ENCODE results near the gene VSIG2.
A peak's percentile ranks its signal among the peaks of the same experiment; 100 is the strongest.

VSIG2 gene

DNA sequence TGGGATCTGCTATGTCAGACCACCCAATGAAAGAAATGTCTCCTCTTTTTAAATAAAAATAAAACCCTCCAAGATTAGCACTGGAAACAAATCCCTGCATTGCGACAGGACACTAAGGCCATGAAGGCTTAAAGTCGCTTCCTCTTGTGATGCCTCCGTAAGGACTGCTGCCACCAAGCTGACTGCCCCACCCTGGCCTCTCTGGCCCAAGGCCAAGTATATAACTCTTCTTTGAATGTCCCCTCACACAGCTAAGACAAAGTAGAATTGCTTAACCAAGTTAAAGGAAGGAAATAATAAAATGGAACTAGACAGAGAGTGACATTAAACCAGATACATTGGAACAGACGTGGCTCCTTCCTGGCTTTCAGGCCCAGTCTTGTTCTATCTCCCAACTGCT, 19.8 kb downstream of the VSIG2 start:
- H3K4me3 ChIP-seq (ENCODE audit: low read depth, low read length), result no peak overlapping the region
- no peak for DNase-seq (ENCODE audit: low read depth)

DNA sequence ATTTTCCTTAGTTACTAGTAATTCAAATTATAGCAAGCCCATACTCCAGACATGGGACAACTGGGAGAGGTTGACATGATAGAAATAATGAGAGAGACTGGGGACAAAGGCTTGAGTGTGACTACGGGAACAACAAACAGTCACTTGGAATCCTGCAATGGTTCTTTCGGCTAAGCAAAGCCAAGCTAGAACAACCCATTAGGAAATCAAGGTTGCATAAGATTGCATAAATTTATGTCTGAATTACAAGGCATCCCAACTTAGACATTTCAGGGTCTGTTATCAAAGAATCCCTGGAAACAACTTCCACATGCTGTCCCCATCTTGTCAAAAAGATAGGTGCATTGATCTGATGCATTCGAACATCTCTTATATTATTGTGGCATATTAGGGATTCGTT, 22.5 kb downstream of the VSIG2 start:
- H3K4me3 ChIP-seq (ENCODE audit: low read depth, low read length), result no peak overlapping the region
- DNase-seq (ENCODE audit: low read depth), result no peak

DNA sequence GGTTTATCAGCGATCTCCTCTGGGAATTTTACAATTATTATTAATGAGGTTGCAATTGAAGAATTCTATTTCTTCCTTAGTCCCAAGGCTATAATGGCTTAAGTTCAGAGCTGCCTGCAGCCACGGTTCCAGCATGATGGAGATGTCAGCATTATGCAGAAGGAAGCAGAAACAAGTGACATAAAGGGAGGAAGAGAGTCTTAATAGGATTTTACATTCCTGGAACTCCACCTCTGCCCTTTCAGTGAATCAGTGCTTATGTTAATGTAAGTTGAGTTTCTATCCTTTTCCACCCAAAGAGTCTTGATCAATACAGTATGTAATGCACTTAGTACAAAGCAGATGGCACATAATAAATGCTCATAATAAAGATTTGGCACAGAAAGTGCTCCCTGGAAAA, 23.9 kb downstream of the VSIG2 start:
- DNase-seq (ENCODE audit: low read depth), result no peak
- H3K4me3 ChIP-seq (ENCODE audit: low read depth, low read length), result no peak overlapping the region

DNA sequence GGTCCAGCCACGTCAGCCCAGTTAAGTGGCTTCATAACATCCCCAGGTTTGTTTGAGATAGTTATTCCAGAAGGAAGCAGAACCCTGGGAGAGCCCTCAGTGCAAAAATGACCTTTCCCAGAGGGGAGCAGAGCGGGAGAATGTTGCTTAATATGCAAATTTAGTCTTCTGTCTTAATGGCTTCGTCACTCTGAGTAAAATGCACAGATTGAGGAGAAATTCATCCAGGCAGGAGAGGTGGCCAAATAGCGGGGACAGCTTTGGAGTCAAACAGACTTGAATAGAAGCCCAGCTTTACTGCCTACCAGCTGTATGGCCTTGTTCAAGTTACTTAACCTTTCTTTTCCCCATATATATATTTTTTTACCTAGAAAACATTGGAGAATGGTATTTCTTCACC, 24.6 kb downstream of the VSIG2 start:
- no peak for DNase-seq (ENCODE audit: low read depth)
- no peak overlapping the region for H3K4me3 ChIP-seq (ENCODE audit: low read depth, low read length)

GRCh38 chr11:124725719-124726105, 26.3 kb downstream of the VSIG2 start:
- H3K4me3 ChIP-seq (ENCODE audit: low read depth, low read length), result no peak overlapping the region
- peak; percentile 45 for DNase-seq (ENCODE audit: low read depth)

DNA sequence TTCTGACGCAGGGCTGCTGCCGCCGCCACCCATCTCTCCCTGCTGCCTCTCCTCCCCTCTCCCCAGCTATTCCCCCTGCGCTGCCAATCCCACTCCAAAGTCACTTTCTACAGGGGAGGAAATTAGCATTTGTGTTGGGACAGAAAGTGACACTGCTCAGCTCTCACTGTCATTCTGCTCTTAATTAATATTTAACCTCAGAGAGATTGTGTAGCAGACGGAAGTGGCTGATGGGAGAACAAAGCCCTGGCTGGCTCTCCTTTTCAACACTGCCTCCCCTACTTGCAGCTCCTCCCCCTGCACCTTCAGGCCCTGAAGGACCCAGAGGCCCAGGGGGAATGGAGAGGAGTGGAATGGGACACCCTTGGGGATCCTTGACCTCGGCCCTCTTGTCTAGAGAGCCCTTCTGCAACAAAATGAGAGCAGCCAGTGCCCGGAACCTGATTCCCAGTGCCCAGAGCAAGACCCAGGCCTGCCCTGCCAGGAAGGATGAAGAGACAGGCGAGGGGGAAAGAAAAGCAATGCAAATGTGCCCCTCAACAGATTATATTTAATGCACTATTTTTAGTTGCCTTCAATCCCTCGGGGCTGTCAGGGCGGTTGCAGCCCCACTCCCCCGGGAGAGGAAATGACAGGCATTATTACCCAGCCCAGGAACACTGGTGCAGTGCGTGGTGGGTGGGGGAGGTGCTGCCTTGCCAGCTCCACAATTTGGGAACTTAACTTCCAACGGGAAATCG, 26.9 kb downstream of the VSIG2 start:
- DNase-seq (ENCODE audit: low read depth), result no peak
- H3K4me3 ChIP-seq (ENCODE audit: low read depth, low read length), result no peak overlapping the region

DNA sequence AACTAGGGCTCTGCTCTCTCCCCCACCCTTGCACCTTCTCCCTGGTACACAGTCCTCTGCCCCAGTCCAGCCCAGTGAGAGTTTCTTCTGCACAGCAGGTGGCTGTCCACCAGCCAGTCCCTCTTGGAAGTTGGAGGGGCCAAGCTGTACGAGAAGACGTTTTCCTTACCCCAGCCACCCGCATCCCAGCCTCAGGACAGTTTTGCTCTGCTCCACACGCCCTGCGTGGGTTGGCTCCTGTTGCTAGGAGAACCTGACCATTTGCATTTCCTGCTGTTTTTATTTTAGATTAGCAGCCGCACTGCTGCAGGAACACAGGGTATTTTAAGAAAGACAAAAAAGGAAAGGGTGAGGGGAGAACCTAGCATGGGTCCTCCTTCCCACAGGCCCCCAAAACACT, 29.9 kb downstream of the VSIG2 start:
- DNase-seq (ENCODE audit: low read depth), result no peak
- H3K4me3 ChIP-seq (ENCODE audit: low read depth, low read length), result no peak overlapping the region

DNA sequence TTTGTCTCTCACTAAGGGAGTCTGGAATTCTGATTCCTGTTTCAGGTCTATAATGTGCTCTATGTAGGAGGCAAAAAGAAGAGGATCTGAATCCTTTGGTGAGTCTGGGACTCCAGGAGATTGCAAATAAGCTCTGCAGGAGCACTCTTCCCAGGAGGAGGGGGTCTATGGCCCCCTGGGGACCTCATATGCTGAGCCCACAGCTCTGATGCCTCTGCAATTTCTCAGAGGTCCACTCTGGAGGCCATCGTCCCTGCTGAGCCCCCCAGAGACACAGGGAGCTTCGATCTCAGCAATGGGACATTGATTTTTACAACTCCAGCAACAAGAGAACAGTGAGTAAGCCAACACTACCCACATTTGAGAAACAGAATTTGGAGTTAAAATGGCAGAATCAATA, 32.5 kb downstream of the VSIG2 start:
- DNase-seq (ENCODE audit: low read depth), result no peak
- no peak overlapping the region for H3K4me3 ChIP-seq (ENCODE audit: low read depth, low read length)

GRCh38 chr11:124718801-124719200, 33.3 kb downstream of the VSIG2 start:
- no peak overlapping the region for H3K4me3 ChIP-seq (ENCODE audit: low read depth, low read length)

GRCh38 chr11:124717786-124718651, 34.0 kb downstream of the VSIG2 start:
- no peak for DNase-seq (ENCODE audit: low read depth)
- peak overlapping the region; percentile 44 for H3K4me3 ChIP-seq (ENCODE audit: low read depth, low read length)

More at GRCh38 chr11:124718801-124719200, 33.3 kb downstream of the VSIG2 start:
- no peak for DNase-seq (ENCODE audit: low read depth)

DNA sequence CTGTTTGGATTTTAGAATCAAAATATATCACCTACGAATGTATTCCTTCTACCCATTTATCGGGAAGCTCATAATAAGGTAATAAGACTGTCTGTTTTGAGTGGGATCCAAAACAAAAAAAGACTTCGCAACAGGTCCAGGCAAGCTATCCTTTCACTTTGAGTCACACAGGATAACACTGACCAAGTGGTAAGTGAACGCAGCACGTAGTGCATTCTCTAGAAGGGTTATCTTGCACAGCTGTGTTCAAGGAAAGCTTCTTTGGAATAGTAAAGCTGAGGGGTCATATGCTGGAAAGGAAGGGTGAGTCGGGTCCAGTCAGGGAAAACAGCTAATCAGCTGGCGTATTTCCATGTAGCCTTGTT, 34.7 kb downstream of the VSIG2 start:
- DNase-seq (ENCODE audit: low read depth), result no peak
- peak overlapping the region; percentile 44 for H3K4me3 ChIP-seq (ENCODE audit: low read depth, low read length)

DNA sequence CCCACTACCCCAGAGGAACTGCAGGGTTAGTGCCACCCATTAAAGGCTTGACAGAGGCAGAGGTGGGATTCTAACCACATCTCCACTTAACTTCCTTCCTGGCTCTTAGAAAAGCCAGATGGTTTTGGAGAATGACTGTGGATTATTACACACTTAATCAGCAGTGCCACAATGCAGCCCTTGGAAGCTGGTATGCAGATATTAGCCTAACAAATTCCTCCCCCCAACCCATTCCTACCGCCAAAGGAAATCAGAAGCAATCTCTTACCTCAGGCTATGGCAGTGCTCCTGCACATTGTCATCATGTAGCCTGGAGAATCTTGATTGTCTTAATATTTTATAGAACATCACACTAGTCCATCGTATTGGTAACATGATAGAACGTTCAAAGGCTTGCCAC, 35.5 kb downstream of the VSIG2 start:
- H3K4me3 ChIP-seq (ENCODE audit: low read depth, low read length), result no peak overlapping the region
- no peak for DNase-seq (ENCODE audit: low read depth)

DNA sequence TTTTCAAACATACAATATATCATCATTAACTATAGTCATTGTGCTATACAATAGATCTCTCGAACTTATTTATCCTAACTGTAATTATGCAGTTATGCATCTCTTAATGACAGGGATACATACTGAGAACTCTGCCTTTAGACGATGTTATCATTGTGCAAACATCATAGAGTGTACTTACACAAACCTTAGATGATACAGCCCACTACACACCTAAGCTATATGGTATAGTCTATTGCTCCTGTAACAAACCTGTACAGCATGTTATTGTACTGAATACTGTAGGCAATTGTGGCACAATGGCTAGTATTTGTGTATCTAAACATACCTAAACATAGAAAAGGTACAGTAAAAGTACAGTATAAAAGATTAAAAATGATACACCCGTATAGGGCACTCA, 39.7 kb downstream of the VSIG2 start:
- H3K4me3 ChIP-seq (ENCODE audit: low read depth, low read length), result no peak overlapping the region
- no peak for DNase-seq (ENCODE audit: low read depth)

GRCh38 chr11:124707829-124708228, 44.2 kb downstream of the VSIG2 start:
- no peak for DNase-seq (ENCODE audit: low read depth)
- no peak overlapping the region for H3K4me3 ChIP-seq (ENCODE audit: low read depth, low read length)

DNA sequence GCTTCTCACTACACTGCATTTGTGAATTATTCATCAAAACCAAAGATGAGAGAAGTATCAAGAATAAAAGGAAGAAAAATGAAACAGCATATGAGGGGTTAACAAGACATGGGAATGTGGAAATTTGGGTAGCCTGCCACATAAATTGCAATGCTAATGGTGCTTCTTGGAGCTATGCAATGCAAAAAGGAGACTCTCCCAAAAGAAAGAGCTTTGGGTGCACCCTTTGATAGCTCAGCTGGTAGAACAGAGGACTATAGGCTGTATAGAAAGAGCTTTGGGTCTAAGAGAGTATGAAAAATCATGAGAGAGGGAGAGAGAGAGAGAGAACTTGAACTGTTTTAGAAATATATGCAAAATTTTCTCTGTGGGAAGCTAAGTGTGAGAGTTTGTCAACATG, 52.0 kb downstream of the VSIG2 start:
- no peak overlapping the region for H3K4me3 ChIP-seq (ENCODE audit: low read depth, low read length)
- no peak for DNase-seq (ENCODE audit: low read depth)

DNA sequence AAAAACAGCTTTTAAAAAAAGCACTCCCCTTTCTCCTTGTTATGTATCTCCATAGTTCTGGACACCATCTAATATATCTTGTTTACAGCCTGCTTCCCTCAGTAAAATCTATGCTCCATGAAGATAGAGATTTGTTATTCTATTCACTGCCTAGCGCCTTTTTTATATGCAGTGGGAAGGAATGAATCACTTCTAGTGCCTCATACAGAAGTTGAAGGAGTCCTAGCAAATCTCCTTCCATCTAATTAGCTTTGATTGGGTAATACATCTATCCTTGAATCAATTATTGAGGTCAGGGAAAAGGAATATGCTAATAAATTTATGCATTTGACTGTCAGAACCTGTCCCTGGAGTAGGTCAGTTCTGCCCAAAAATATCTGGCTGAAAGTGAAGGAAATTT, 52.5 kb downstream of the VSIG2 start:
- no peak for DNase-seq (ENCODE audit: low read depth)
- H3K4me3 ChIP-seq (ENCODE audit: low read depth, low read length), result no peak overlapping the region

Measured in skeletal muscle cell (primary cell).